Transverse colon (tissue), 4 donors: Measurements from ENCODE around the gene ENGASE.

Experiments
- CTCF ChIP-seq, 5 experiments: fragments of 200-600 bp in 3 of 5; fragments of 450-650 bp in 2 of 5; sonication (generic) in 3 of 5; IDR thresholded peaks; 1 replicate in 2 of 5; 2 replicates in 3 of 5; pipeline ENCODE4 v1.5.1; 2016 to 2017; ENCODE audit warnings: antibody characterized with exemption in 5 of 5, inconsistent platforms in 3 of 5, mild to moderate bottlenecking in 2 of 5, moderate library complexity in 1 of 5
- POLR2AphosphoS5 ChIP-seq, 3 donors: sonication (generic); formaldehyde crosslinking; IDR thresholded peaks; one replicate each; pipeline ENCODE4 v1.6.1; 2016; ENCODE audit warnings: antibody characterized with exemption in 3 of 3

- TF ChIP-seq POLR2AphosphoS5 (IDR thresholded peaks at IDR 0.05) (no peak), CTCF (IDR thresholded peaks at IDR 0.05) (no peak)
Observed at GRCh38 chr17:79123988-79124387, 49.4 kb downstream of the ENGASE start.
